IMR-90 (cell line): ENCODE results near the gene LYPD6B. TPM values are rescaled to one million over a fixed set of nuclear protein-coding genes. Genes with fewer than 3 reads are reported as not detected.

Source experiments
- ATAC-seq: fragments of 200-7000 bp; cut with Tn5 transposase; 2 replicates; pipeline ENCODE4 v1.9.1; 2020; ENCODE audit warnings: low read depth, mild to moderate bottlenecking, moderate library complexity
- BruUV-seq: library from RNA; stranded (reverse); fragments of 400-500 nt; replicated peaks from 2 replicates; lab custom pipeline; 2021; lab: Mats Ljungman, UMichigan
- CTCF ChIA-PET: fragments of 300-600 bp; formaldehyde crosslinking; extraction: SDS; loops from one replicate; lab custom pipeline; 2021; ENCODE audit warnings: antibody characterized with exemption; lab: Yijun Ruan, JAX
- POLR2A ChIA-PET: fragments of 300-600 bp; sonication (Branson Sonifier 250); formaldehyde crosslinking; loops from one replicate; lab custom pipeline; 2022; ENCODE audit warnings: antibody characterized with exemption; ENCODE audit not compliant: unreplicated experiment; lab: Charles Lee
- DNase-seq: peaks from one replicate; pipeline ENCODE4 v3.0.0; 2013
- H2AFZ ChIP-seq: replicated peaks from 2 replicates; pipeline ENCODE3; 2013; ENCODE audit warnings: low read length, mild to moderate bottlenecking; ENCODE audit not compliant: poor library complexity
- H2AK5ac ChIP-seq: 2 replicates; pipeline ENCODE4 v1.6.1; 2013; ENCODE audit warnings: low read depth, low read length, inconsistent platforms
- H2AK9ac ChIP-seq: replicated peaks from 2 replicates; pipeline ENCODE3; 2013; ENCODE audit warnings: mild to moderate bottlenecking, low read depth, low read length, moderate library complexity; ENCODE audit not compliant: poor library complexity
- H2BK120ac ChIP-seq: 2 replicates; pipeline ENCODE4 v1.6.1; 2013; ENCODE audit warnings: low read depth, low read length, inconsistent platforms
- H2BK15ac ChIP-seq: 3 replicates; pipeline ENCODE4 v1.6.1; 2013; ENCODE audit warnings: low read depth, low read length, inconsistent platforms
- H2BK20ac ChIP-seq: 2 replicates; pipeline ENCODE4 v1.6.1; 2013; ENCODE audit warnings: low read depth, mild to moderate bottlenecking, inconsistent platforms, low read length, moderate library complexity
- H2BK5ac ChIP-seq: 2 replicates; pipeline ENCODE4 v1.6.1; 2013; ENCODE audit warnings: mild to moderate bottlenecking, low read depth, low read length, inconsistent platforms; ENCODE audit not compliant: poor library complexity, severe bottlenecking
- H3K14ac ChIP-seq: replicated peaks from 2 replicates; pipeline ENCODE4 v1.6.1; 2013; ENCODE audit warnings: low read depth, low read length, inconsistent platforms
- H3K18ac ChIP-seq: 2 replicates; pipeline ENCODE4 v1.6.1; 2013; ENCODE audit warnings: low read depth, low read length, control low read depth
- H3K23ac ChIP-seq: 2 replicates; pipeline ENCODE4 v1.6.1; 2013; ENCODE audit warnings: low read depth, low read length, inconsistent platforms
- H3K27ac ChIP-seq: 2 replicates; pipeline ENCODE4 v1.5.1; 2013; ENCODE audit warnings: mild to moderate bottlenecking, control low read depth, low read length; ENCODE audit not compliant: insufficient read depth
- H3K27me3 ChIP-seq: 2 replicates; pipeline ENCODE4 v1.6.1; 2013; ENCODE audit warnings: low read length; ENCODE audit not compliant: control insufficient read depth, insufficient read depth
- H3K36me3 ChIP-seq: 2 replicates; pipeline ENCODE4 v1.6.1; 2013; ENCODE audit warnings: low read length, mixed read lengths; ENCODE audit not compliant: control insufficient read depth, insufficient read depth
- H3K4ac ChIP-seq: 2 replicates; pipeline ENCODE4 v1.6.1; 2013; ENCODE audit warnings: low read depth, low read length, inconsistent platforms
- H3K4me1 ChIP-seq: 2 replicates; pipeline ENCODE4 v1.6.1; 2013; ENCODE audit warnings: low read length, mixed read lengths; ENCODE audit not compliant: control insufficient read depth, insufficient read depth
- H3K4me2 ChIP-seq: 2 replicates; pipeline ENCODE4 v1.6.1; 2013; ENCODE audit warnings: low read depth, mild to moderate bottlenecking, control low read depth, low read length, moderate library complexity
- H3K4me3 ChIP-seq: 2 replicates; pipeline ENCODE4 v1.5.1; 2013; ENCODE audit warnings: low read depth, mild to moderate bottlenecking, control low read depth, low read length, moderate library complexity; ENCODE audit not compliant: insufficient read depth
- H3K56ac ChIP-seq: 2 replicates; pipeline ENCODE4 v1.6.1; 2013; ENCODE audit warnings: low read length, inconsistent platforms; ENCODE audit not compliant: insufficient read depth; ENCODE audit errors: extremely low read depth
- H3K79me1 ChIP-seq, 2 experiments: 2 replicates each; pipeline ENCODE4 v1.6.1; 2013; ENCODE audit warnings: low read length in 2 of 2, inconsistent platforms in 1 of 2, low read depth in 1 of 2
- H3K9ac ChIP-seq: 2 replicates; pipeline ENCODE4 v1.6.1; 2013; ENCODE audit warnings: low read depth, low read length, control low read depth
- H3K9me1 ChIP-seq: 2 replicates; pipeline ENCODE4 v1.6.1; 2013; ENCODE audit warnings: low read length, inconsistent platforms; ENCODE audit not compliant: insufficient read depth
- H3K9me3 ChIP-seq: 2 replicates; pipeline ENCODE4 v1.6.1; 2013; ENCODE audit warnings: low read length; ENCODE audit not compliant: control insufficient read depth, insufficient read depth
- H4K20me1 ChIP-seq: 2 replicates; pipeline ENCODE4 v1.6.1; 2013; ENCODE audit warnings: low read length, inconsistent platforms; ENCODE audit not compliant: insufficient read depth
- H4K5ac ChIP-seq: 2 replicates; pipeline ENCODE4 v1.6.1; 2013; ENCODE audit warnings: mild to moderate bottlenecking, low read depth, low read length, control low read depth
- H4K8ac ChIP-seq, 2 experiments: 2 replicates each; pipeline ENCODE4 v1.6.1; 2013; ENCODE audit warnings: low read depth in 2 of 2, low read length in 2 of 2, control low read depth in 1 of 2, inconsistent platforms in 1 of 2
- H4K91ac ChIP-seq: 2 replicates; pipeline ENCODE4 v1.6.1; 2013; ENCODE audit warnings: low read depth, low read length, inconsistent platforms; ENCODE audit not compliant: insufficient read depth
- CHD1 ChIP-seq: IDR thresholded peaks from 2 replicates; pipeline ENCODE4 v1.6.1; 2012; ENCODE audit warnings: low read depth, low read length, improper control_type of control experiment
- FOS ChIP-seq: fragments of 150-350 bp; IDR thresholded peaks from 2 replicates; pipeline ENCODE4 v1.6.1; 2016; ENCODE audit warnings: low read depth, low read length
- NFE2L2 ChIP-seq: fragments of 150-350 bp; IDR thresholded peaks from 2 replicates; pipeline ENCODE4 v1.6.1; 2016; ENCODE audit warnings: low read depth, mild to moderate bottlenecking, low read length
- POLR2A ChIP-seq: IDR thresholded peaks from 2 replicates; pipeline ENCODE4 v1.6.1; 2012; ENCODE audit warnings: mild to moderate bottlenecking, low read depth, low read length
- RAD21 ChIP-seq: IDR thresholded peaks from 2 replicates; pipeline ENCODE4 v1.6.1; 2012; ENCODE audit warnings: low read length, improper control_type of control experiment
- RCOR1 ChIP-seq: IDR thresholded peaks from 2 replicates; pipeline ENCODE4 v1.6.1; 2012; ENCODE audit warnings: mild to moderate bottlenecking, low read length, improper control_type of control experiment; ENCODE audit not compliant: insufficient replicate concordance
- RFX5 ChIP-seq: IDR thresholded peaks from 2 replicates; pipeline ENCODE4 v1.8.0; 2012; ENCODE audit warnings: low read depth, mild to moderate bottlenecking, low read length, moderate library complexity
- WGBS, 2 experiments: methylation state at CpG; one replicate each; pipeline versions ENCODE4 v1.1.5 to v1.1.7; 2013; ENCODE audit warnings: missing lambda C conversion rate in 2 of 2; ENCODE audit not compliant: insufficient read length in 1 of 2; ENCODE audit errors: extremely low coverage in 2 of 2; 5-methylcytosine and 5-hydroxymethylcytosine counted together
- dilution Hi-C: fragments of 300-500 bp; cut with HindIII; formaldehyde crosslinking; loops from one replicate; pipeline ENCODE4 v1.14.3; 2018; ENCODE audit warnings: low sequenced_read_pairs; ENCODE audit not compliant: unreplicated experiment
- in situ Hi-C: fragments of 300-500 bp; cut with MboI; formaldehyde crosslinking; loops from 3 replicates; pipeline ENCODE4 v1.14.3; 2019; ENCODE audit warnings: low sequenced_read_pairs, inconsistent platforms, mixed read lengths
- intact Hi-C: fragments of 100-400 bp; cut with micrococcal nuclease; formaldehyde crosslinking; loops from 2 replicates; pipeline ENCODE4 v1.10.0; 2022
- polyA plus RNA-seq, 3 experiments: library from polyadenylated mRNA; depleted of rRNA; stranded (reverse); fragments of >200 nt; gene quantifications; 2 replicates each; pipeline ENCODE4 v1.2.3, GENCODE V29; 2012; ENCODE audit warnings: low replicate concordance in 1 of 3
- total RNA-seq: library from RNA; depleted of rRNA; stranded (reverse); fragments of >200 nt; gene quantifications from 2 replicates; pipeline ENCODE4 v1.2.3, GENCODE V29; 2012

The LYPD6B gene
- total and polyA plus RNA-seq, 2 of the 4 experiments (the other 2 are of a cell fraction), result 0.05 TPM; not detected in 1

DNA sequence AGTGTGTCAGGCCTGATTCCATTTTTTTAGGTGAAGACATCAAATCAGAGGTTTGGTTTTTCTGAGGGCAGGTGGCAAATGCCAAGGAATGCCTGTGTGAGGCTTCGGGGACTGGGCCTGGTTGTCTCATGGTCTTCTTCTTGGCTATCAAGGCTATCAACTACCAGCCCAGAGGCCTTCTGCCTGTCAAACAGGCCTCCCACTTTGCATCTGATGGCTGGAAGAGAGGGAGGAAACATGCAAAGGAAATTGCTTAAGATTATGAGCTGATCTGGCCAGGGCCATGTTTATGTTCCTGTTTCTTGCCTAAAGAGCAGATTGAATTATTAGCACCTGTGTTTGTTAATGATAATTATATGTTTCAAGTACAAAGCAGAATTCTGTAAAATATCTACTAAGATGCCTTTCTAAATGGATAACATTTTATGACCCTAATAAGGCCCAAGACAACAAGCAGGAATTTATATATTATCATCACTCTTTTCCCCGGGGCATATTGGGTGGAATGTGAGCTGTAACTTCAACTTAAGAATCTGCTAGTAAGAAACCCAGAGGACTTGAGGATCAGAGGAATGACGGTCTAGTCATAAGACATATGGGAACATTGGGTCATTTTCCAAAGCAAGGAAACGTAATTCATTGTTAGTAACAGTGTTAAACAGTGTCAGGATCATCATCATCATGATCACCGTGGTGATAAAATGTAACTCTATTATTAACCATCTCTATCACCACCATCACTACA is 123.2 kb downstream of the LYPD6B start:
- no CpG with 5 or more reads among the region's 5 CpGs for WGBS, 2 experiments
- H4K91ac ChIP-seq, result no peak overlapping the region
- H3K79me1 ChIP-seq, result no peaks in the 10 kb centered on the region
- no peak overlapping the region for H3K14ac ChIP-seq
- no peaks in the 10 kb centered on the region for H4K20me1 ChIP-seq
- no peaks in the 10 kb centered on the region for H3K27me3 ChIP-seq
- DNase-seq (no peak), ATAC-seq (no peak)
- CTCF ChIA-PET, result no interaction called here
- no peak overlapping the region for H3K56ac ChIP-seq
- H2BK20ac ChIP-seq, result no peak overlapping the region
- H2BK5ac ChIP-seq, result no peak overlapping the region
- no peak overlapping the region for H3K9ac ChIP-seq
- H2AK5ac ChIP-seq, result no peak overlapping the region
- no peak overlapping the region for H2AK9ac ChIP-seq
- no peak overlapping the region for H2BK120ac ChIP-seq
- no peak overlapping the region for H3K4ac ChIP-seq
- intact Hi-C loops (no loop called here), in situ Hi-C loops (no loop called here), dilution Hi-C loops (no loop called here)
- H3K9me3 ChIP-seq, result no peaks in the 10 kb centered on the region
- no peak overlapping the region for H2BK15ac ChIP-seq
- H3K4me1 ChIP-seq, result no peaks in the 10 kb centered on the region
- POLR2A ChIA-PET, result no interaction called here
- no peak overlapping the region for H3K4me3 ChIP-seq
- H4K8ac ChIP-seq, result no peak overlapping the region
- H2AFZ ChIP-seq, result no peak overlapping the region
- no peak overlapping the region for H3K18ac ChIP-seq
- no peak overlapping the region for H3K27ac ChIP-seq
- H3K4me2 ChIP-seq, result no peak overlapping the region
- H3K36me3 ChIP-seq, result no peaks in the 10 kb centered on the region
- TF ChIP-seq RCOR1 (no peak), POLR2A (no peak), FOS (no peak), NFE2L2 (no peak), RFX5 (no peak), CHD1 (no peak), RAD21 (no peak)
- no TSS peak for BruUV-seq
- H3K23ac ChIP-seq, result no peak overlapping the region
- no peak overlapping the region for H4K5ac ChIP-seq
- no peaks in the 10 kb centered on the region for H3K9me1 ChIP-seq
